ENCODE measurements around the gene NRG2.

DNA sequence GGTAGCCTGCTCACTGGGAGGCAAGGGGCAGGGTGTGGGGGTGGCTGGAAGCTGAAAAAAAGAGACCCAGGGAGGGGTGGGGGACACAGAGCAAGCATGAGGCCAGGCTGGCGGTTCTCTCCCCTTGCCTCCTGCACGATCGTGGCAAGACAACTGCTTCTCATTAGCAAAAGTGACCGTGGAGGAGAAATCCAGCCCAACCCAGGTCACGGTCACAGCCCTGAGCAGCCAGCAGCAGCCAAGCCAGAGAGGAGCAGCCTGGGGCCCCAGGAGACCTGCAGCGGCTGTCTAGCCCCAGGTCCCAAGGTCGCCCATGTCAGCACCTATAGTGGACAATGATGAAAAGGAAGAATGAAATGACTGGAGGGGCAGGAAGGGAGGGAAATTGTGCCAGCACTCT, 89.1 kb downstream of the NRG2 start:
- TF ChIP-seq, protein P1, sequence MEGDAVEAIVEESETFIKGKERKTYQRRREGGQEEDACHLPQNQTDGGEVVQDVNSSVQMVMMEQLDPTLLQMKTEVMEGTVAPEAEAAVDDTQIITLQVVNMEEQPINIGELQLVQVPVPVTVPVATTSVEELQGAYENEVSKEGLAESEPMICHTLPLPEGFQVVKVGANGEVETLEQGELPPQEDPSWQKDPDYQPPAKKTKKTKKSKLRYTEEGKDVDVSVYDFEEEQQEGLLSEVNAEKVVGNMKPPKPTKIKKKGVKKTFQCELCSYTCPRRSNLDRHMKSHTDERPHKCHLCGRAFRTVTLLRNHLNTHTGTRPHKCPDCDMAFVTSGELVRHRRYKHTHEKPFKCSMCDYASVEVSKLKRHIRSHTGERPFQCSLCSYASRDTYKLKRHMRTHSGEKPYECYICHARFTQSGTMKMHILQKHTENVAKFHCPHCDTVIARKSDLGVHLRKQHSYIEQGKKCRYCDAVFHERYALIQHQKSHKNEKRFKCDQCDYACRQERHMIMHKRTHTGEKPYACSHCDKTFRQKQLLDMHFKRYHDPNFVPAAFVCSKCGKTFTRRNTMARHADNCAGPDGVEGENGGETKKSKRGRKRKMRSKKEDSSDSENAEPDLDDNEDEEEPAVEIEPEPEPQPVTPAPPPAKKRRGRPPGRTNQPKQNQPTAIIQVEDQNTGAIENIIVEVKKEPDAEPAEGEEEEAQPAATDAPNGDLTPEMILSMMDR (IDR thresholded peaks at IDR 0.05), result no peak
- no peak for TF ChIP-seq POLR2A (IDR thresholded peaks at IDR 0.05)
- no peak for TF ChIP-seq POLR2AphosphoS5 (IDR thresholded peaks at IDR 0.05)

All from prostate gland (tissue), 2 donors.